ENCODE data around the gene HLA-DPA1. TPM values are rescaled to one million over a fixed set of nuclear protein-coding genes. Genes with fewer than 3 reads are reported as not detected.

The HLA-DPA1 gene
- total RNA-seq, 2 donors from 2014 or later, result 33.8 to 145 TPM

Other genes starting within 250 kb of the HLA-DPA1 start
- gene TAP2, start 234.9 kb downstream of the HLA-DPA1 start, total RNA-seq, result 100 to 1,000 TPM; 220 to 252 TPM
- 100 to 1,000 TPM; 259 to 356 TPM for gene PSMB8, start 229.6 kb downstream of the HLA-DPA1 start, total RNA-seq
- gene TAP1, start 219.9 kb downstream of the HLA-DPA1 start, total RNA-seq, result 100 to 1,000 TPM; 512 to 588 TPM
- 100 to 1,000 TPM; 212 to 401 TPM for gene PSMB9, start 219.5 kb downstream of the HLA-DPA1 start, total RNA-seq
- gene HLA-DMB, start 132.6 kb downstream of the HLA-DPA1 start, total RNA-seq, result 10 to 100 TPM in 1 of 2 donors, 1 to 10 TPM in 1; 2.7 to 17.8 TPM
- 10 to 100 TPM; 16.9 to 73.0 TPM for gene HLA-DMA, start 120.6 kb downstream of the HLA-DPA1 start, total RNA-seq
- gene BRD2, start 105.1 kb downstream of the HLA-DPA1 start, total RNA-seq, result 100 to 1,000 TPM; 347 to 352 TPM
- 10 to 100 TPM in 1 of 2 donors, under 1 TPM in 1; 0.86 to 22.1 TPM for gene HLA-DOA, start 64.1 kb downstream of the HLA-DPA1 start, total RNA-seq
- 10 to 100 TPM; 14.7 to 93.6 TPM for gene HLA-DPB1, start 2.3 kb upstream of the HLA-DPA1 start, total RNA-seq
- 1 to 10 TPM; 1.1 to 1.3 TPM for gene COL11A2, start 118.8 kb upstream of the HLA-DPA1 start, total RNA-seq
- 10 to 100 TPM; 43.9 to 50.4 TPM for gene RXRB, start 127.0 kb upstream of the HLA-DPA1 start, total RNA-seq
- 100 to 1,000 TPM in 1 of 2 donors, 10 to 100 TPM in 1; 91.5 to 102 TPM for gene SLC39A7, start 127.2 kb upstream of the HLA-DPA1 start, total RNA-seq
- 1 to 10 TPM; 3.3 to 6.2 TPM for gene HSD17B8, start 131.0 kb upstream of the HLA-DPA1 start, total RNA-seq
- gene RING1, start 134.9 kb upstream of the HLA-DPA1 start, total RNA-seq, result 10 to 100 TPM; 31.1 to 35.5 TPM
- 10 to 100 TPM; 48.6 to 76.5 TPM for gene VPS52, start 198.2 kb upstream of the HLA-DPA1 start, total RNA-seq
- 1,000 to 10,000 TPM; 1,431 to 1,446 TPM for gene RPS18, start 198.4 kb upstream of the HLA-DPA1 start, total RNA-seq
- 10 to 100 TPM; 10.1 to 11.2 TPM for gene B3GALT4, start 203.5 kb upstream of the HLA-DPA1 start, total RNA-seq
- gene WDR46, start 215.6 kb upstream of the HLA-DPA1 start, total RNA-seq, result 100 to 1,000 TPM in 1 of 2 donors, 10 to 100 TPM in 1; 81.8 to 148 TPM
- gene PFDN6, start 216.0 kb upstream of the HLA-DPA1 start, total RNA-seq, result 10 to 100 TPM; 72.0 to 76.8 TPM
- gene RGL2, start 225.3 kb upstream of the HLA-DPA1 start, total RNA-seq, result 10 to 100 TPM; 38.1 to 51.4 TPM
- gene TAPBP, start 240.4 kb upstream of the HLA-DPA1 start, total RNA-seq, result 100 to 1,000 TPM; 243 to 346 TPM
- gene ZBTB22, start 244.1 kb upstream of the HLA-DPA1 start, total RNA-seq, result 10 to 100 TPM in 1 of 2 donors, 1 to 10 TPM in 1; 6.9 to 13.2 TPM
- 10 to 100 TPM; 80.5 to 99.5 TPM for gene DAXX, start 249.3 kb upstream of the HLA-DPA1 start, total RNA-seq